Testis (tissue), 2 donors: ENCODE results near the gene RGS10.

Experiments used
- POLR2A ChIP-seq: fragments of 450-650 bp; IDR thresholded peaks from one replicate; pipeline ENCODE4 v1.6.1; 2017; ENCODE audit warnings: antibody characterized with exemption, mild to moderate bottlenecking, moderate library complexity
- TF ChIP-seq, protein P1 (sequence below), 3 experiments: fragments of 450-650 bp in 2 of 3; fragments of 200-600 bp in 1 of 3; sonication (generic) in 1 of 3; IDR thresholded peaks; one replicate each; pipeline ENCODE4 v1.5.1; 2016 to 2019; ENCODE audit warnings: antibody characterized with exemption in 3 of 3, mild to moderate bottlenecking in 2 of 3, moderate library complexity in 1 of 3

DNA sequence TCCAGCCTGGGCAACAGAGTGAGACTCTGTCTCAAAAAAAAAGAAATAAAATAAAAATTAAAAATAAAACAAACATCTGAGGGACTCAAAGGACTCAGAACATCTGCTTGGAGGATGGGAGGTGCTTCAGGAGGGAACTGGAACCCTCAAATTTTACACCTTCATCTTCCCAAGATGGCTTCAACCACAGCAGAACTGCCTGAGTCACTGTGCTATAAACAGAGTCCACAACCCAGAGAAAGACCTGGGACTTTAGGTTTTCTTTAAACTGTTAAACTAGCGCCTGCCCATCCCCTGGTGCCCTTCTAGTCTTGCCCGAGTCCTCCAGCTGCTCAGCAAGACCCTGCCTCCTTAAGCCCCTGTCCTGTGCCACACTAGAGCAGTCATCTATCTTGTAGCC, 40.8 kb downstream of the RGS10 start:
- TF ChIP-seq POLR2A, result no peak
- TF ChIP-seq, protein P1, sequence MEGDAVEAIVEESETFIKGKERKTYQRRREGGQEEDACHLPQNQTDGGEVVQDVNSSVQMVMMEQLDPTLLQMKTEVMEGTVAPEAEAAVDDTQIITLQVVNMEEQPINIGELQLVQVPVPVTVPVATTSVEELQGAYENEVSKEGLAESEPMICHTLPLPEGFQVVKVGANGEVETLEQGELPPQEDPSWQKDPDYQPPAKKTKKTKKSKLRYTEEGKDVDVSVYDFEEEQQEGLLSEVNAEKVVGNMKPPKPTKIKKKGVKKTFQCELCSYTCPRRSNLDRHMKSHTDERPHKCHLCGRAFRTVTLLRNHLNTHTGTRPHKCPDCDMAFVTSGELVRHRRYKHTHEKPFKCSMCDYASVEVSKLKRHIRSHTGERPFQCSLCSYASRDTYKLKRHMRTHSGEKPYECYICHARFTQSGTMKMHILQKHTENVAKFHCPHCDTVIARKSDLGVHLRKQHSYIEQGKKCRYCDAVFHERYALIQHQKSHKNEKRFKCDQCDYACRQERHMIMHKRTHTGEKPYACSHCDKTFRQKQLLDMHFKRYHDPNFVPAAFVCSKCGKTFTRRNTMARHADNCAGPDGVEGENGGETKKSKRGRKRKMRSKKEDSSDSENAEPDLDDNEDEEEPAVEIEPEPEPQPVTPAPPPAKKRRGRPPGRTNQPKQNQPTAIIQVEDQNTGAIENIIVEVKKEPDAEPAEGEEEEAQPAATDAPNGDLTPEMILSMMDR (IDR thresholded peaks at IDR 0.05), result no peak
